GM12892 (cell line): ENCODE results near the gene CMIP.

Experiments
- DNase-seq: peaks from one replicate; pipeline ENCODE4 v3.0.0; 2011; ENCODE audit not compliant: insufficient read length
- FAIRE-seq: peaks from 2 replicates; lab custom pipeline; 2011; peaks lifted over from hg19 to GRCh38; lab: Jason Lieb, UNC
- POLR2A ChIP-seq: IDR thresholded peaks from 2 replicates; pipeline ENCODE4 v1.6.1; 2011; ENCODE audit warnings: low read depth, low read length, control low read depth
- POLR2AphosphoS5 ChIP-seq: IDR thresholded peaks from 2 replicates; pipeline ENCODE4 v1.6.1; 2011; ENCODE audit warnings: low read depth, low read length, control low read depth
- TAF1 ChIP-seq: IDR thresholded peaks from 2 replicates; pipeline ENCODE4 v1.6.1; 2011; ENCODE audit warnings: low read depth, mild to moderate bottlenecking, control low read depth, low read length, borderline replicate concordance

Gene CMIP

DNA sequence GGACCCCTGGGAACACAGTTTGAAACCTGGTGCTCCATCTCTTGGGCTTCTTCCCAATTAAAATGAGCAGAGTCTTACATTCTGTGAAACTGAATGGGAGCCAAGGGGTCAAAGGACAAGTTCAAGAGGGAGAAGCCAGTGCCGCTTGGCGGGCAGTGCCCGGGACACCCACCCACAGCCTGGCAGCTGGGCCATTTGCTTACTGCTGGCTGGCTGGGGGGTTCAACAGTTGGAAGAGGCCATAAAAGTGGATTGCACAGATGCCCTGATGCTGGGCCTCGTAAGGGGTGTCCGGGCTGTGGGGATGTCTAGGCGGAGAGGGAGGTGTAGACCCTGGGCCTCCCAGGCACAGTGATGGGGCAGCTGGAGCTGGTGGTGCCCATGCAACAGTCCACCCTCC is 52.1 kb downstream of the CMIP start:
- FAIRE-seq (no peak), DNase-seq (no peak)
- TF ChIP-seq POLR2AphosphoS5 (no peak), POLR2A (no peak), TAF1 (no peak)

DNA sequence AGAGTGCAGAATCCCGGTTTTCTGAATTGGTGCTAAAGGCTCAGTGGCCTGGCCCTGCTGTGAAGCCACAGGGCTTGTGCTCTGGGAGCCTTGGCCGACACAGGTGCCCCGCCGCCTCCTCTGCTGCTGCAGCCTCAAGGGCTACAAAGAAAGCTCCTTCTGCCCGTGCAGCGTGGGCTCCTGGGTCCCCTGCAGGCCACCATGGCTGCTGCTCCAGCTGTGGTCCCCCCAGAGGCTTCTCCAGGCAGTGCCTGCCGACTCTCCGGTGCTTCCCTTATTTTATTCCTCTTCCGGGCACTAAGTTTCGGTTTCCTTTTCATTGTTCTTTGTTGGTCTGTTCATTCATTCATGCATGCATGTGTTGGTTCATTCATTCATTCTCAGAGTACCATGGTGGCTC is 53.1 kb downstream of the CMIP start:
- TF ChIP-seq TAF1 (no peak), POLR2A (no peak), POLR2AphosphoS5 (no peak)
- FAIRE-seq: no peak
- DNase-seq: peak; percentile 61

DNA sequence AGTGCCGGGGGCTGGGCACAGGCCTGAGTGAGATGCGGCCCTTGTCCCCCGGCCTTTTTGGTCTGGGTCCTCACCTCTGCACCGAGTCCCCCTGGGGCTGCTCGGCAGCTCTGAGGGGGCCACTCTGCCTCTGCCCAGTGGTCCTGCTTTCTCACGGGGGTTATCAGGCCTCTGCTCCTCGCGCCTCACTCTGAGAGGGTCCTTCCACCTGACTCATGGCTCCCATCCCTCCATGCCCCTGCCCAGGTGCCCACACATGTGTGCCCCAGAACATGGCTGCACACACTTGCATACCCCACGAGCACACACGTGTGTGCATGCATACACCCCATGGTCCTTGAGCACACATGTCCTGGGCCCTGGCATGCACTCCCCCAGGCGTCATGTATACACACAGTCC is 53.7 kb downstream of the CMIP start:
- FAIRE-seq: no peak
- no peak for TF ChIP-seq TAF1
- TF ChIP-seq POLR2AphosphoS5: no peak
- no peak for TF ChIP-seq POLR2A
- DNase-seq: no peak

GRCh38 chr16:81499576-81500380 is 55.2 kb downstream of the CMIP start:
- TF ChIP-seq TAF1 (no peak), POLR2AphosphoS5 (no peak), POLR2A (no peak)
- FAIRE-seq (no peak), DNase-seq (no peak)

GRCh38 chr16:81500833-81501521 is 56.4 kb downstream of the CMIP start:
- DNase-seq: no peak
- no peak for FAIRE-seq
- TF ChIP-seq POLR2A (no peak), POLR2AphosphoS5 (no peak), TAF1 (no peak)

- no peak for FAIRE-seq
- DNase-seq: no peak
- TF ChIP-seq TAF1 (no peak), POLR2A (no peak), POLR2AphosphoS5 (no peak)
Measured at GRCh38 chr16:81502396-81503070, 57.9 kb downstream of the CMIP start.

DNA sequence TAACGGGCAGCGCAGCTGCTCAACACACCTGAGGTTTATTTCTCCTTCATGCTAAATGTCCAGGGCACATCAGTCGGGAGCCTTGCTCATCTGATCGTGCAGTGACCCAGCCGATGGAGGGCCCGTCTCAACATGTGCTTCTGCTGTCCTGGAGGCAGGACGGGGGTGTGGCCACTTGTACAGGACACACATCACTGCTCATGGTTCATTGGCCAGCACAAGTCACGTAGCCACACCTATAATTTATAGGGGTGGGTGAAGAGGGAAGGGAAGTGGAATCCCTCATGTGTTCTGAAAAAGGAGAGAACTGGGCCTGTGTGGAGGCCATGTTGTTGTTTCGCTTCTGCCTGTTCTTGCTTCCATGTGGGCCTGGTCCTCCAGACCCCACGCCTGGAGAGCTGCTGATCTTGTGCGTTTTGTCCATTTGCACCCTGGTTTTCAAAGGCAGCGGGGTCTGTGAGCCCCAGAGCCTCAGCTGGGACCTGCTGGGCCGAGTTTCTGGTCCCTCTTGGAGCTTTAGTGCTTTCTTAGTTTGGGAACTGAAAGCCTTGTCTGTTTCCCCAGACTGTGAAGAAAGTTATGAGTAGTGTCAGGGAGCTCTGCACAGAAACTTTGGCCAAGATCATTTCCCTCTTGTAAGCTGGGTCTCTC is 60.5 kb downstream of the CMIP start:
- FAIRE-seq (peak; percentile 14), DNase-seq (no peak)
- TF ChIP-seq POLR2AphosphoS5 (no peak), TAF1 (no peak), POLR2A (no peak)

- FAIRE-seq: no peak
- DNase-seq: no peak
- TF ChIP-seq POLR2AphosphoS5 (no peak), POLR2A (no peak), TAF1 (no peak)
Measured at GRCh38 chr16:81509404-81509803, 64.8 kb downstream of the CMIP start.

GRCh38 chr16:81510016-81510415 is 65.4 kb downstream of the CMIP start:
- TF ChIP-seq POLR2AphosphoS5 (no peak), POLR2A (no peak), TAF1 (no peak)
- FAIRE-seq (no peak), DNase-seq (no peak)

DNA sequence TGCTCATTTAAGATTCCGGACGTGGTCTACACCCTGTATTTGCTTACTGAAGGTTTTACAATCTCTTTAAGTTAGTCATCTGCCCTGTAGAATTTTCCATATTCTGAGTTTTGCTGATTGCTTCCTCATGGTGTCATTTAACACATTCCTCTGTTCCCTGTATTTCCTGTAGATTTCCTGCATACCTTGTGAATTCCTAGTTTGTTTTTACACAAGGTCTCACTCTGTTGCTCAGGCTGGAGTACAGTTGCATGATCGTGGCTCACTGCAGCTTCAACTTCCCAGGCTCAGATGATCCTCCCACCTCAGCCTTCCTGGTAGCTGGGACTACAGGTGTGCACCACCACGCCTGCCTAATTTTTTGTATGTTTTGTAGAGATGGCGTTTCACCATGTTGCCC is 66.8 kb downstream of the CMIP start:
- no peak for TF ChIP-seq POLR2A
- FAIRE-seq (no peak), DNase-seq (no peak)

DNA sequence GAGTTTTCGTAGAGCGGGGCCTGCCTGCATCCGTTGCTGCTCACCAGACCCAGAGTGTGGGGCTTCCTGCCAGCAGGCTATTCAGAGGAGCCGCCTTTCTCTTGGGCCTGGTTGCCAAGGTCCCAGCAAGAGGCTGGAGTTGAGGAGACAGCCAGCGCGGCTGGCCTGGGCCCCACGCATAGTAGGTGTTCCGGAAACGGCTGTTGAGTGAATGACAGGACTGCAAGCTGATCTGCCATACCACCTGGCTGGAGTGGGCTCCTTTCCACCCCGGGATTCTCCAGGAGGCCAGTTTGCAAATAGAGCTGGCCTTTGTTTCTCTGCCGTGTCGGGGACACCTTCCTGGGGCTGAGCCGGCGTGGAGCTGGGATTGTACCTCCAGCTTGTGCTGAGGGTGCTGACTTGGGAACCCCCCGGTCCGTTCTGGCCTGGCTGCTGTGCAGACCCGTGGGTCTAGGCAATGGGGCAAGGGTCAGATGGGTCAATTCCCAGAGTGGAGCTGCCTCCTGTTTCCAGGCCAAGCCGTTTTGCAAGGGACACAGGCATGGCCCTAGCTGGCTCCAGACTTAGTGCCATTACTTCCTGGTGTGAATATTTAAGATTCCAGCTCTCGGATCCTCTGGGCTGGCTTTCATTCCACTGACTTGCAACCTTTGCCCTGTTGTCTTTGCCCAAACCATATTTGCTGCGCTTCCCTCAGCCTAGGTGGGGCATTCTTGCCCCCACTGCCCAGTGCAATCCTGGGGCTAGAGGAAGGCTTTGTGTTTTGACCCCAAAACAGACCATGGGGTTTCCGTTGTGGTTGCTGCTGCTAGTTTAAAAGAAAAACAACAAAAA is 68.8 kb downstream of the CMIP start:
- no peak for DNase-seq
- no peak for FAIRE-seq
- no peak for TF ChIP-seq TAF1
